Measurements from ENCODE around the gene APEH.

APEH gene

DNA sequence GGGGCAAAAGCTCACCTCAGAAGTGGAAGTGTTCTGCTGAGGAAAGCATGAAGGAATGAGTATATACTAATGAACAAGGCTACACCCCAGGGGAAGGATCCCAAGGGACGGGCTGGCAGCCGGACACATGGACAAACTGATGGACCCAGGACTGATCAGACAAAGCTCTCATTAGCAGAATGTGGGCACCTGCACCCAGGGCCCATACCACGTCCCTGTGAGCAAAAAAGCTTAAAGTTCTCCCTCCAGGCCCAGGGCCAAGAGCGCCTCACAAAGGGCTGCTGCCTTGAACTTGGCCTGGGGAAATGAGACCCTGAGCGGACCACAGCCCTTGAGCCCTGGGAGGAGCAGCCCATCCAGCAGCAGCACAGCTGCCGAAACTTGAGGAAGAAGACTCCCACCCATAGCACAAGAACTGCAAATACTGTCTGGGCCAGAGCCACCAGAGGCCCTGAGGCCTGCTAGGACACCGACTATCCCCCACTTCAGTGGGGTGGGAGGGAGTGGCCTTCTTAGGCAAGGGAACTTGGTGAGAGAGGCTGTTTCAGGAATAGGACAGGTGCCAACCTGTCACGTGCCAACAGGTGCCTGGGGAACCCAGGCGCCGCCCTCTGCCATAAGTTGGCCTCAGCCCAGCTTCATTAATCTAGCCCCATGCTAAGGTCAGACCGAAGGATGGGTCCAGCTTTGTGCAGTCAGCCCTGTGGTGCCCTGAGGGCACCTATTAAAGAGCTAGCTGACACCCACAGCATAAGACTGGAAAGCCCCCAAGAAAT, 51.9 kb downstream of the APEH start:
- H3K27ac ChIP-seq (ENCODE audit: low read length): no peak overlapping the region

DNA sequence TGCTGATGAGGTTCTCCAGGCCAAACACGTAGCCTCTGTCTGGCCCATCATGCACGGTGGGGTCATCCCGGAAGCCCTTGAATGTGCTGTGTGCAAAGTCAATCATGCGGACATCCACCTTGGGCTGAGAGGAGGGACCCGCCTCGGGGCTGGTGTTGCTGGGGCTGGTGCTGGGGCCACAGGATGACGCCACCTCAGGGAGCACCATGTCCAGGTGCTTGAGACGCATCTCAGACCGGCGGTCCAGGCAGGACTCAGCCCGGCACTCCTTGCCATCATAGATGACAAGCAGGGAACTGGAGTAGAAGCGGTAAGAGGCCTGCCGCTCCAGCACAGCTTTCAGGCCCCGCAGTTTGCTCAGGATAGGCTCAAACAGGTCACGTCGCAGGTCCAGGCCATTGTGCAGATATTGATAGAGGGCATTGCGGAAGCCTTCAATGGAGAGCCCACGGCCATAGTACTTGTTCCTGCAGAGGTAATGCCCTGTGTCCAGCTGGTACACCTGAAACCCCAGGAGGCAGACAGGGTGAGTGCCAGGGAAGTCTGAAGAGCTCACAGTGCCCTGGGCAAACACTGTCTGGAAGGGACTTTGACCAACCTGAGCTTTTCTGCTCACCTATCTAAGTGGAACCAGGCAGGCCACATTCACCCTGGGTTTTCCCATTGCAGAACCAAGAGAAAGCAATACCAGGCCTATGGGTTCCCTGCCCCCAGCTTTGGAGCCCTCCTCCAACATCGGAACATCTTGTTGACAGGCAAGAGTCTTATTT, 53.2 kb downstream of the APEH start:
- peaks cover 4% of the 10 kb centered on the region for H3K4me1 ChIP-seq (ENCODE audit: control insufficient read depth, low read depth, low read length)
- no peak overlapping the region for H3K4me3 ChIP-seq (ENCODE audit: low read length)
- H3K9me3 ChIP-seq (ENCODE audit: control insufficient read depth, low read depth, low read length): no peaks in the 10 kb centered on the region
- no peaks in the 10 kb centered on the region for H3K27me3 ChIP-seq (ENCODE audit: control insufficient read depth, insufficient read depth, low read length)
- H3K36me3 ChIP-seq (ENCODE audit: control insufficient read depth, low read depth, low read length): peaks cover 21% of the 10 kb centered on the region
- H3K27ac ChIP-seq (ENCODE audit: low read length): no peak overlapping the region
- no peak overlapping the region for H3K9ac ChIP-seq (ENCODE audit: low read length)

More for the DNA sequence above, 51.9 kb downstream of the APEH start:
- peaks cover 22% of the 10 kb centered on the region for H3K36me3 ChIP-seq (ENCODE audit: control insufficient read depth, low read depth, low read length)
- H3K9me3 ChIP-seq (ENCODE audit: control insufficient read depth, low read depth, low read length): no peaks in the 10 kb centered on the region
- H3K4me1 ChIP-seq (ENCODE audit: control insufficient read depth, low read depth, low read length): peaks cover 4% of the 10 kb centered on the region
- no peak overlapping the region for H3K9ac ChIP-seq (ENCODE audit: low read length)
- no peak overlapping the region for H3K4me3 ChIP-seq (ENCODE audit: low read length)
- no peaks in the 10 kb centered on the region for H3K27me3 ChIP-seq (ENCODE audit: control insufficient read depth, insufficient read depth, low read length)

- H3K27ac ChIP-seq (ENCODE audit: low read length): no peak overlapping the region
Measured at GRCh38 chr3:49727924-49728361, 53.8 kb downstream of the APEH start.

DNA sequence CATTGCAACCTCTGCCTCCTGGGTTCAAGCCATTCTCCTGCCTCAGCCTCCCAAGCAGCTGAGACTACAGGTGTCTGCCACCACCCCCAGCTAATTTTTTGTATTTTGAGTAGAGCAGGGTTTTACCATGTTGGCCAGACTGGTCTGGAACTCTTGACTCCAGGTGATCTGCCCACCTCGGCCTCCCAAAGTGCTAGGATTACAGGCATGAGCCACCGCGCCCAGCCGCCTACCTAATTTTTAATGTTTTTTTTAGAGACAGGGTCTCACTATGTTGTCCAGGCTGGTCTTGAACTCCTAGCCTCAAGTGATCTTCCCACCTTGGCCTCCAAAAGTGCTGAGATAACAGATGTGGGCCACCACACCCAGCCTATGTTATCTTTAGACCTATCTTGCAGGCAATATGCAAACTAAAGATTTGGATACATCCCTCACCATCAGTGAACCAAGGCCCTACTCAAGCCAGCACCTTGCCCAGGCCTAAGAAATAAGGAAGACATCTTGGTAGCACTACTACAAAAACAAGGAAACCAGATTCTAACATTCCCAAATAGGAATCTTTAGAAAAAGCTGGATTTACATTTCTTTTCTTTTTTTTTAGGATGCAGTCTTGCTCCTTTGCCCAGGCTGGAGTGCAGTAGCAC, 55.9 kb downstream of the APEH start:
- Histone ChIP-seq H3K27me3 (ENCODE audit: control insufficient read depth, insufficient read depth, low read length) (no peaks in the 10 kb centered on the region), H3K9me3 (ENCODE audit: control insufficient read depth, low read depth, low read length) (no peaks in the 10 kb centered on the region), H3K4me1 (ENCODE audit: control insufficient read depth, low read depth, low read length) (no peaks in the 10 kb centered on the region), H3K9ac (ENCODE audit: low read length) (no peak overlapping the region), H3K27ac (ENCODE audit: low read length) (no peak overlapping the region), H3K4me3 (ENCODE audit: low read length) (no peak overlapping the region), H3K36me3 (ENCODE audit: control insufficient read depth, low read depth, low read length) (peaks cover 35% of the 10 kb centered on the region)

More at GRCh38 chr3:49727924-49728361, 53.8 kb downstream of the APEH start:
- Histone ChIP-seq H3K36me3 (ENCODE audit: control insufficient read depth, low read depth, low read length) (peaks cover 27% of the 10 kb centered on the region), H3K4me1 (ENCODE audit: control insufficient read depth, low read depth, low read length) (peaks cover 1% of the 10 kb centered on the region), H3K9me3 (ENCODE audit: control insufficient read depth, low read depth, low read length) (no peaks in the 10 kb centered on the region), H3K4me3 (ENCODE audit: low read length) (no peak overlapping the region), H3K9ac (ENCODE audit: low read length) (no peak overlapping the region), H3K27me3 (ENCODE audit: control insufficient read depth, insufficient read depth, low read length) (no peaks in the 10 kb centered on the region)

DNA sequence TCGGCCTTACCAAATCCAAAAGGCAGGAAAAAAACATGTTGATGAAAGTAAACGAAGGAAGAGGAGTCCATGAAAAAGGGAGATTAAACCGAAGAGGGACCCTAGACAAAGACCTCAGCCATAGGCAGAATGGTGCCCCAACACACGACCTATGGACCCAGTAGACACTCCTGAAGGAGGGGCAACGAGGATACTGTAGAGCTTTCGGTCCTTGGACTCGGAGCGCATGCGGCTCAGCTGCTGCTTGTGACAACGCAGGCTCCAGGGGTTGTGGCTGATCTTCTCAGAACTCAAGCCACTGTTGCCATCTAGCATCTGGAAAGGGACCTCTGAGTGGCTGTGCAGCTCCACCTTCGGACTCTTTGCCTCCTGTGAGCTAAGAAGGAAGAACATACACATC, 58.4 kb downstream of the APEH start:
- Histone ChIP-seq H3K4me3 (ENCODE audit: low read length) (no peak overlapping the region), H3K36me3 (ENCODE audit: control insufficient read depth, low read depth, low read length) (peaks cover 37% of the 10 kb centered on the region), H3K9me3 (ENCODE audit: control insufficient read depth, low read depth, low read length) (no peaks in the 10 kb centered on the region), H3K4me1 (ENCODE audit: control insufficient read depth, low read depth, low read length) (no peaks in the 10 kb centered on the region), H3K9ac (ENCODE audit: low read length) (no peak overlapping the region), H3K27me3 (ENCODE audit: control insufficient read depth, insufficient read depth, low read length) (no peaks in the 10 kb centered on the region), H3K27ac (ENCODE audit: low read length) (no peak overlapping the region)

DNA sequence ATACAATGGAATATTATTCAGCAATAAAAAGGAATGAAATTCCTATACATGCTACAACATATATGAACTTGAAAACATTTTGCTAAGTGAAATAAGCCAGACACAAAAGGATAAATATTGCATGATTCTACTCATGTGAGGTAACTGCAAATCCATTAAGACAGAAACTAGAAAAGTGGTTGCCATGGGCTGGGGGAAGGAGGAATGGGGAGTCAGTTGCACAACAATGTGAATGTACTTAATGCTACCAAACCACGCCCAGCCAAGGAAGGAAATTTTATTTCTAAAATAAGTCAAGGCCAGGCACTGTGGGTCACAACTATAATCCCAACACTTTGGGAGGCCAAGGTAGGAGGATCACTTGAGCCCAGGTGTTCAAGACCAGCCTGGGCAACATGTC, 59.4 kb downstream of the APEH start:
- Histone ChIP-seq H3K36me3 (ENCODE audit: control insufficient read depth, low read depth, low read length) (peaks cover 40% of the 10 kb centered on the region), H3K27me3 (ENCODE audit: control insufficient read depth, insufficient read depth, low read length) (no peaks in the 10 kb centered on the region), H3K9ac (ENCODE audit: low read length) (no peak overlapping the region), H3K9me3 (ENCODE audit: control insufficient read depth, low read depth, low read length) (no peaks in the 10 kb centered on the region), H3K4me3 (ENCODE audit: low read length) (no peak overlapping the region), H3K27ac (ENCODE audit: low read length) (no peak overlapping the region), H3K4me1 (ENCODE audit: control insufficient read depth, low read depth, low read length) (no peaks in the 10 kb centered on the region)

All from iPS-18a (cell line).